HG03108 (cell line): ENCODE results near the gene SZT2.
"Not testable (repeated sequence)": the region's sequence is repeated elsewhere in the genome, so short reads cannot be mapped to it uniquely, and the experiment has no call there.

Experiments used
- ATAC-seq: cut with Tn5 transposase; IDR thresholded peaks from one replicate; pipeline ENCODE4 v1.9.1; 2021; ENCODE audit warnings: moderate library complexity; ENCODE audit not compliant: unreplicated experiment

The SZT2 gene

GRCh38 chr1:43386676-43387075 is 3.0 kb upstream of the SZT2 start:
- ATAC-seq: no peak

- ATAC-seq: no peak
Observed at GRCh38 chr1:43387976-43388599, 1.6 kb upstream of the SZT2 start.

- ATAC-seq: no peak
Observed at GRCh38 chr1:43388613-43389012, 1.1 kb upstream of the SZT2 start.

GRCh38 chr1:43392702-43393101 is 3.0 kb downstream of the SZT2 start:
- no peak for ATAC-seq

- ATAC-seq: no peak
Observed at GRCh38 chr1:43395523-43395922, 5.8 kb downstream of the SZT2 start.

- ATAC-seq: no peak
Observed at GRCh38 chr1:43396059-43396458, 6.4 kb downstream of the SZT2 start.

GRCh38 chr1:43398227-43398626 is 8.5 kb downstream of the SZT2 start:
- ATAC-seq: no peak

GRCh38 chr1:43400441-43400840 is 10.7 kb downstream of the SZT2 start:
- not testable (repeated sequence) for ATAC-seq

- ATAC-seq: no peak
Observed at GRCh38 chr1:43402089-43402865, 12.6 kb downstream of the SZT2 start.

GRCh38 chr1:43404353-43404752 is 14.7 kb downstream of the SZT2 start:
- no peak for ATAC-seq

GRCh38 chr1:43405219-43405875 is 15.6 kb downstream of the SZT2 start:
- no peak for ATAC-seq

- ATAC-seq: no peak
Observed at GRCh38 chr1:43405876-43406234, 16.2 kb downstream of the SZT2 start.

GRCh38 chr1:43410571-43410970 is 20.9 kb downstream of the SZT2 start:
- ATAC-seq: no peak

GRCh38 chr1:43413426-43413825 is 23.7 kb downstream of the SZT2 start:
- ATAC-seq: not testable (repeated sequence)

- ATAC-seq: no peak
Observed at GRCh38 chr1:43414634-43415223, 25.0 kb downstream of the SZT2 start.

GRCh38 chr1:43415901-43416300 is 26.2 kb downstream of the SZT2 start:
- ATAC-seq: no peak

- ATAC-seq: no peak
Observed at GRCh38 chr1:43418858-43419257, 29.2 kb downstream of the SZT2 start.

GRCh38 chr1:43419627-43420425 is 30.1 kb downstream of the SZT2 start:
- ATAC-seq: no peak

GRCh38 chr1:43420874-43421273 is 31.2 kb downstream of the SZT2 start:
- ATAC-seq: no peak

GRCh38 chr1:43421396-43421795 is 31.7 kb downstream of the SZT2 start:
- no peak for ATAC-seq
